ENCODE results near the gene PAQR9. TPM values are rescaled to one million over a fixed set of nuclear protein-coding genes. Genes with fewer than 3 reads are reported as not detected.

PAQR9 gene
- total RNA-seq, 1 experiment from 2014 or later: 0.17 TPM

- intact Hi-C loops (cut with micrococcal nuclease): no loop called here
- RAD21 ChIA-PET (ENCODE audit: low non-redundant PET in 1 of 2, low total read pairs in 2 of 2, uncharacterized antibody in 2 of 2, unreplicated experiment in 2 of 2): interaction anchor here in 1 of 2 experiments (1.1 kb wide), 1 partner anchor 28 kb away, joined by 3 read pairs; no protein-coding TSS in a partner anchor
- H3K4me3 ChIP-seq (replicated peaks in 1 of 2; ENCODE audit: low read depth in 1 of 2, low read length in 2 of 2): peak overlapping the region in 1 of 2 experiments; percentile 22; a peak in 3 of 4 replicates
- peak overlapping the region; percentile 75 for H2AFZ ChIP-seq (ENCODE audit: low read depth, low read length, poor library complexity, severe bottlenecking)
- H3K9ac ChIP-seq (ENCODE audit: low read length): no peak overlapping the region
- H3K79me2 ChIP-seq (ENCODE audit: insufficient read depth, low read length): no peaks in the 10 kb centered on the region
- no peaks in the 10 kb centered on the region for H4K20me1 ChIP-seq (ENCODE audit: insufficient read depth)
- no peaks in the 10 kb centered on the region for H3K36me3 ChIP-seq (ENCODE audit: control insufficient read depth in 1 of 2, insufficient read depth in 2 of 2, low read length in 2 of 2)
- POLR2A ChIA-PET: no interaction called here
- no TSS peak for BruUV-seq (replicated peaks)
- no peak overlapping the region; the same call in 1 of the 2 replicates for H3K27ac ChIP-seq (ENCODE audit: low read depth, low read length)
- H3K9me3 ChIP-seq (ENCODE audit: control insufficient read depth in 1 of 2, insufficient read depth in 1 of 2, low read depth in 1 of 2, low read length in 2 of 2): no peaks in the 10 kb centered on the region
- CTCF ChIA-PET: no interaction called here
- peak; percentile 71 for DNase-seq (ENCODE audit: low read depth, low spot score)
- peaks cover 6 to 19% of the 10 kb centered on the region in 2 experiments for H3K4me1 ChIP-seq (ENCODE audit: control insufficient read depth in 1 of 2, insufficient read depth in 2 of 2, low read length in 2 of 2)
- H3K9me2 ChIP-seq (ENCODE audit: insufficient read depth): no peaks in the 10 kb centered on the region
- ATAC-seq: peak; percentile 89
- no peaks in the 10 kb centered on the region for H3K27me3 ChIP-seq (ENCODE audit: insufficient read depth, low read length)
- H3K4me2 ChIP-seq (ENCODE audit: low read length): peak overlapping the region; percentile 66
- TF ChIP-seq EZH2 (IDR thresholded peaks at IDR 0.05): no peak
- TF ChIP-seq SIN3A (IDR thresholded peaks at IDR 0.05; ENCODE audit: low read depth): no peak
- TF ChIP-seq SRF (IDR thresholded peaks at IDR 0.05; ENCODE audit: low read depth): peak; percentile 23; the same call in 1 of the 2 replicates
- TF ChIP-seq FOSL1 (IDR thresholded peaks at IDR 0.05; ENCODE audit: low read depth): peak; percentile 79
- TF ChIP-seq YY1 (IDR thresholded peaks at IDR 0.05; ENCODE audit: extremely low read depth, insufficient replicate concordance, low read depth, low read length): peak; percentile 42
- peak; percentile 69 for TF ChIP-seq CEBPB (IDR thresholded peaks at IDR 0.05; ENCODE audit: low read depth)
- TF ChIP-seq EGR1 (IDR thresholded peaks at IDR 0.05; ENCODE audit: low read depth): no peak
- TF ChIP-seq REST (IDR thresholded peaks at IDR 0.05; ENCODE audit: low read depth): no peak
- peak; percentile 19 for TF ChIP-seq TCF7L2 (IDR thresholded peaks at IDR 0.05; ENCODE audit: borderline replicate concordance, extremely low read depth, insufficient read depth, insufficient read length)
- no peak for TF ChIP-seq EZH2phosphoT487 (IDR thresholded peaks at IDR 0.05; ENCODE audit: borderline replicate concordance)
- TF ChIP-seq ZNF274 (IDR thresholded peaks at IDR 0.05; ENCODE audit: low read depth, low read length): no peak
- no peak for TF ChIP-seq POLR2AphosphoS5 (IDR thresholded peaks at IDR 0.05; ENCODE audit: low read depth, low read length)
- TF ChIP-seq ATF3 (IDR thresholded peaks at IDR 0.05): no peak
- no peak for TF ChIP-seq POLR2A (IDR thresholded peaks at IDR 0.05; ENCODE audit: borderline replicate concordance, extremely low read depth, insufficient read depth, insufficient read length)
- TF ChIP-seq RAD21 (IDR thresholded peaks at IDR 0.05; ENCODE audit: low read depth): peak; percentile 36; the same call in 1 of the 2 replicates
- no peak for TF ChIP-seq ELF1 (IDR thresholded peaks at IDR 0.05; ENCODE audit: borderline replicate concordance, low read depth)
- peak; percentile 72 for TF ChIP-seq JUND (IDR thresholded peaks at IDR 0.05)
- TF ChIP-seq ZFX (IDR thresholded peaks at IDR 0.05): no peak
- TF ChIP-seq ZBTB33 (IDR thresholded peaks at IDR 0.05; ENCODE audit: extremely low read depth, insufficient replicate concordance, low read length): no peak
- peak in 1 of 3 experiments; percentile 14; a peak in 1 of 6 replicates for TF ChIP-seq CTCF (IDR thresholded peaks at IDR 0.05 in 2 of 3, conservative IDR thresholded peaks at IDR 0.05 in 1 of 3; ENCODE audit: borderline replicate concordance in 1 of 3, insufficient read depth in 1 of 3, low read depth in 2 of 3, low read length in 2 of 3)
- 0 out of 2 replicates have a peak, but pooled peaks have one; percentile 60 for TF ChIP-seq MAX (IDR thresholded peaks at IDR 0.05)
Observed at GRCh38 chr3:142958707-142959106, 4.8 kb downstream of the PAQR9 start.
